ENCODE data around the gene IGSF6.

GRCh38 chr16:21701271-21701670 lies 48.9 kb upstream of the IGSF6 start:
- no peak for TF ChIP-seq SP1 (IDR thresholded peaks at IDR 0.05; ENCODE audit: low read depth, low read length)
- TF ChIP-seq EP300 (IDR thresholded peaks at IDR 0.05; ENCODE audit: borderline replicate concordance in 1 of 2, low read depth in 2 of 2, low read length in 2 of 2), result no peak
- no peak for TF ChIP-seq CHD2 (IDR thresholded peaks at IDR 0.05; ENCODE audit: low read length)
- TF ChIP-seq YY1 (IDR thresholded peaks at IDR 0.05; ENCODE audit: low read depth, low read length), result no peak
- no peak for TF ChIP-seq KDM1A (IDR thresholded peaks at IDR 0.05; ENCODE audit: borderline replicate concordance, low read length)
- TF ChIP-seq CTCF (IDR thresholded peaks at IDR 0.05; ENCODE audit: control extremely low read depth in 1 of 3, insufficient read depth in 1 of 3, low read depth in 1 of 3, low read length in 3 of 3), result no peak
